AG04450 (cell line): ENCODE data around the gene TTC23L. TPM values are rescaled to one million over a fixed set of nuclear protein-coding genes. Genes with fewer than 3 reads are reported as not detected.

Experiments
- CTCF ChIA-PET: fragments of 300-600, 350-600 bp; formaldehyde crosslinking; extraction: SDS; loops from one replicate; lab custom pipeline; 2022; ENCODE audit warnings: antibody characterized with exemption, inconsistent platforms; lab: Charles Lee
- POLR2A ChIA-PET: fragments of 350-600 bp; formaldehyde crosslinking; extraction: SDS; loops from one replicate; lab custom pipeline; 2021; ENCODE audit warnings: antibody characterized with exemption, inconsistent platforms; lab: Yijun Ruan, JAX
- DNase-seq: peaks from one replicate; pipeline ENCODE4 v3.0.0-alpha.2; 2011; ENCODE audit warnings: low read depth, low spot score
- H3K27ac ChIP-seq: one replicate; pipeline ENCODE4 v1.5.1; 2012; ENCODE audit warnings: low read depth, low read length, control low read depth
- H3K27me3 ChIP-seq: one replicate; pipeline ENCODE4 v1.6.0; 2012; ENCODE audit warnings: low read length; ENCODE audit not compliant: control insufficient read depth, insufficient read depth
- H3K4me3 ChIP-seq: 2 replicates; pipeline ENCODE4 v1.5.1; 2011; ENCODE audit warnings: mild to moderate bottlenecking, low read depth, low read length, control low read depth
- H3K9me3 ChIP-seq: 2 replicates; pipeline ENCODE4 v1.5.1; 2012; ENCODE audit warnings: low read length; ENCODE audit not compliant: control insufficient read depth, insufficient read depth
- CTCF ChIP-seq: IDR thresholded peaks from 2 replicates; pipeline ENCODE4 v1.5.1; 2011; ENCODE audit warnings: low read depth, low read length, control low read depth, inconsistent platforms
- polyA plus RNA-seq: library from polyadenylated mRNA; depleted of rRNA; stranded (reverse); fragments of >200 nt; gene quantifications from 2 replicates; pipeline ENCODE4 v1.2.3, GENCODE V29; 2011

TTC23L gene
- polyA plus RNA-seq, 1 experiment, result 0.16 TPM

- DNase-seq, result no peak
- CTCF ChIA-PET, result interaction anchor here (1.1 to 1.5 kb wide), 3 partner anchors 16 to 317 kb away, joined by 4 to 11 read pairs (median 4); no protein-coding TSS in a partner anchor
- POLR2A ChIA-PET, result no interaction called here
These were observed 36.0 kb upstream of the TTC23L start for GRCh38 chr5:34802834-34803563.

GRCh38 chr5:34803974-34804732 is 34.8 kb upstream of the TTC23L start:
- Histone ChIP-seq H3K27me3 (no peaks in the 10 kb centered on the region), H3K4me3 (no peak overlapping the region), H3K9me3 (no peaks in the 10 kb centered on the region), H3K27ac (no peak overlapping the region)
- no peak for DNase-seq
- TF ChIP-seq CTCF, result no peak
- POLR2A ChIA-PET, result interaction anchor here (0.5 to 0.6 kb wide), 2 partner anchors 108 to 112 kb away, joined by 4 read pairs; no protein-coding TSS in a partner anchor
- CTCF ChIA-PET, result interaction anchor here (1.5 kb wide), 2 partner anchors 94 to 318 kb away, joined by 3 to 11 read pairs; no protein-coding TSS in a partner anchor

More at GRCh38 chr5:34802834-34803563, 36.0 kb upstream of the TTC23L start:
- no peak for TF ChIP-seq CTCF
- H3K27me3 ChIP-seq, result no peaks in the 10 kb centered on the region
- no peak overlapping the region for H3K4me3 ChIP-seq
- no peaks in the 10 kb centered on the region for H3K9me3 ChIP-seq
- H3K27ac ChIP-seq, result peak overlapping the region; percentile 11

DNA sequence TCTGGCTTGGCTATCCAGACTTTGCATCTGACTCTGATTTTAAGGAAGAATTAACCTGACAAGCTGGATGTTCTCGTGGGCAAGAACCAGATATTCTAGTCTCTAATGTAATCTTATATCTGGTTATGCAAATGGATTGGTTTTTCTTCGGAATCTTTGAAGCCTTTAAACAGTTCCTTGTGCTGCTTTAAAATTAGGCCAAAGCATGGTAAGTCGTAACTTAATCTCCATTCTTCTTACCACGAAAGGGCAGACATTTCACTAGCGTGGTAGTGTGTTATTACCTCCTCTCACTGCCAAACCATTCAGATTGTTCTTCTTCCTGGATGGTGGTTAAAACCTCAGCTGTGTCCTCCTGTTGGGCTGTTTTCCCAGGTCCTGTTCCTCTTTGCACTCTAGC is 34.1 kb upstream of the TTC23L start:
- CTCF ChIA-PET, result interaction anchor here (1.2 to 1.5 kb wide), 2 partner anchors 94 to 319 kb away, joined by 3 read pairs; no protein-coding TSS in a partner anchor
- POLR2A ChIA-PET, result no interaction called here
- Histone ChIP-seq H3K27ac (peak overlapping the region; percentile 4), H3K27me3 (no peaks in the 10 kb centered on the region), H3K9me3 (no peaks in the 10 kb centered on the region), H3K4me3 (no peak overlapping the region)
- DNase-seq, result no peak
- no peak for TF ChIP-seq CTCF

GRCh38 chr5:34806532-34806931 is 32.4 kb upstream of the TTC23L start:
- Histone ChIP-seq H3K27ac (no peak overlapping the region), H3K4me3 (no peak overlapping the region), H3K27me3 (no peaks in the 10 kb centered on the region), H3K9me3 (no peaks in the 10 kb centered on the region)
- no peak for DNase-seq
- POLR2A ChIA-PET, result no interaction called here
- CTCF ChIA-PET, result interaction anchor here (1.3 kb wide), 1 partner anchor 331 kb away, joined by 3 read pairs; no protein-coding TSS in a partner anchor
- no peak for TF ChIP-seq CTCF
